Esophagus squamous epithelium (tissue), 4 donors: ENCODE results near the gene SETBP1.

Experiments
- POLR2A ChIP-seq, 4 donors: fragments of 450-650 bp; IDR thresholded peaks; one replicate each; pipeline ENCODE4 v1.6.1; 2017; ENCODE audit warnings: antibody characterized with exemption in 4 of 4, mild to moderate bottlenecking in 4 of 4, moderate library complexity in 3 of 4
- TF ChIP-seq, protein P1 (sequence below), 6 experiments: fragments of 450-650 bp in 4 of 6; fragments of 200-600 bp in 2 of 6; sonication (generic) in 2 of 6; IDR thresholded peaks; one replicate each; pipeline ENCODE4 v1.5.1; 2016 to 2019; ENCODE audit warnings: antibody characterized with exemption in 6 of 6, mild to moderate bottlenecking in 4 of 6, moderate library complexity in 4 of 6

GRCh38 chr18:44781886-44782285 lies 101.2 kb downstream of the SETBP1 start:
- TF ChIP-seq, protein P1, sequence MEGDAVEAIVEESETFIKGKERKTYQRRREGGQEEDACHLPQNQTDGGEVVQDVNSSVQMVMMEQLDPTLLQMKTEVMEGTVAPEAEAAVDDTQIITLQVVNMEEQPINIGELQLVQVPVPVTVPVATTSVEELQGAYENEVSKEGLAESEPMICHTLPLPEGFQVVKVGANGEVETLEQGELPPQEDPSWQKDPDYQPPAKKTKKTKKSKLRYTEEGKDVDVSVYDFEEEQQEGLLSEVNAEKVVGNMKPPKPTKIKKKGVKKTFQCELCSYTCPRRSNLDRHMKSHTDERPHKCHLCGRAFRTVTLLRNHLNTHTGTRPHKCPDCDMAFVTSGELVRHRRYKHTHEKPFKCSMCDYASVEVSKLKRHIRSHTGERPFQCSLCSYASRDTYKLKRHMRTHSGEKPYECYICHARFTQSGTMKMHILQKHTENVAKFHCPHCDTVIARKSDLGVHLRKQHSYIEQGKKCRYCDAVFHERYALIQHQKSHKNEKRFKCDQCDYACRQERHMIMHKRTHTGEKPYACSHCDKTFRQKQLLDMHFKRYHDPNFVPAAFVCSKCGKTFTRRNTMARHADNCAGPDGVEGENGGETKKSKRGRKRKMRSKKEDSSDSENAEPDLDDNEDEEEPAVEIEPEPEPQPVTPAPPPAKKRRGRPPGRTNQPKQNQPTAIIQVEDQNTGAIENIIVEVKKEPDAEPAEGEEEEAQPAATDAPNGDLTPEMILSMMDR (IDR thresholded peaks at IDR 0.05): no peak
- no peak for TF ChIP-seq POLR2A (IDR thresholded peaks at IDR 0.05)
